HCT116 (cell line): ENCODE measurements around the gene HOXB1. TPM values are rescaled to one million over a fixed set of nuclear protein-coding genes. Genes with fewer than 3 reads are reported as not detected.

Experiments used
- ATAC-seq: fragments of 200-7000 bp; cut with Tn5 transposase; 2 replicates; pipeline ENCODE4 v1.9.1; 2020; ENCODE audit warnings: mild to moderate bottlenecking, moderate library complexity
- BruUV-seq: library from RNA; stranded (reverse); fragments of 400-500 nt; replicated peaks from 2 replicates; lab custom pipeline; 2021; lab: Mats Ljungman, UMichigan
- CTCF ChIA-PET: fragments of 300-600 bp; sonication (Branson Sonifier 250); formaldehyde crosslinking; loops from one replicate; lab custom pipeline; 2021; ENCODE audit warnings: antibody characterized with exemption; lab: Charles Lee
- POLR2A ChIA-PET: fragments of 300-600, 350-600 bp; sonication (Branson Sonifier 250); formaldehyde crosslinking; loops from one replicate; lab custom pipeline; 2021; ENCODE audit warnings: antibody characterized with exemption; lab: Charles Lee
- RAD21 ChIA-PET, 2 experiments: fragments of 300-600 bp; sonication (Branson Sonifier 250); formaldehyde crosslinking; loops; one replicate each; lab custom pipeline; 2023; ENCODE audit warnings: low total read pairs in 2 of 2; ENCODE audit not compliant: uncharacterized antibody in 2 of 2, unreplicated experiment in 2 of 2, low non-redundant PET in 1 of 2; lab: Charles Lee
- DNase-seq: peaks from one replicate; pipeline ENCODE4 v3.0.0-alpha.2; 2010; ENCODE audit warnings: low read depth, low spot score
- H2AFZ ChIP-seq: fragments of 200-600 bp; shearing (Covaris generic), sonication (generic); 2 replicates; pipeline ENCODE4 v1.6.1; 2017; ENCODE audit warnings: low read depth, mixed run types, mixed read lengths, antibody characterized with exemption, low read length; ENCODE audit not compliant: poor library complexity, severe bottlenecking
- H3K27ac ChIP-seq: 2 replicates; pipeline ENCODE4 v1.5.1; 2012; ENCODE audit warnings: low read depth, low read length
- H3K27me3 ChIP-seq: fragments of 200-600 bp; sonication (generic); 2 replicates; pipeline ENCODE4 v1.6.1; 2016; ENCODE audit warnings: mixed run types, low read length, mixed read lengths; ENCODE audit not compliant: insufficient read depth
- H3K36me3 ChIP-seq, 2 experiments: fragments of 200-500 bp in 1 of 2; fragments of 200-600 bp in 1 of 2; sonication (Bioruptor generic) in 1 of 2; sonication (generic) in 1 of 2; 2 replicates each; pipeline versions ENCODE4 v1.5.1 to v1.6.1; 2014 to 2016; ENCODE audit warnings: low read length in 2 of 2, inconsistent platforms in 1 of 2, mixed read lengths in 1 of 2, mixed run types in 1 of 2; ENCODE audit not compliant: insufficient read depth in 2 of 2, control insufficient read depth in 1 of 2
- H3K4me1 ChIP-seq, 2 experiments: fragments of 200-600 bp in 1 of 2; sonication (generic) in 1 of 2; 2 replicates each; pipeline versions ENCODE4 v1.5.1 to v1.6.1; 2012 to 2017; ENCODE audit warnings: low read length in 2 of 2, inconsistent platforms in 1 of 2, mild to moderate bottlenecking in 1 of 2, mixed read lengths in 1 of 2, mixed run types in 1 of 2, moderate library complexity in 1 of 2; ENCODE audit not compliant: insufficient read depth in 2 of 2, control insufficient read depth in 1 of 2
- H3K4me2 ChIP-seq: fragments of 200-600 bp; sonication (generic); 2 replicates; pipeline ENCODE4 v1.6.1; 2017; ENCODE audit warnings: mixed run types, low read length, mixed read lengths
- H3K4me3 ChIP-seq, 2 experiments: fragments of 200-600 bp in 1 of 2; sonication (generic) in 1 of 2; replicated peaks in 1 of 2; 2 replicates each; pipeline ENCODE4 v1.5.1; 2011 to 2016; ENCODE audit warnings: low read length in 2 of 2, control low read depth in 1 of 2, low read depth in 1 of 2, mild to moderate bottlenecking in 1 of 2, mixed read lengths in 1 of 2, mixed run types in 1 of 2
- H3K79me2 ChIP-seq: fragments of 200-600 bp; sonication (generic); 2 replicates; pipeline ENCODE4 v1.6.1; 2017; ENCODE audit warnings: mild to moderate bottlenecking, mixed run types, low read length, moderate library complexity, mixed read lengths; ENCODE audit not compliant: insufficient read depth
- H3K9ac ChIP-seq: fragments of 200-600 bp; sonication (generic); 2 replicates; pipeline ENCODE4 v1.6.1; 2016; ENCODE audit warnings: low read length, mixed read lengths
- H3K9me2 ChIP-seq: fragments of 200-600 bp; sonication (generic), shearing (Covaris generic); 2 replicates; pipeline ENCODE4 v1.6.1; 2017; ENCODE audit warnings: mixed run types, mild to moderate bottlenecking, moderate library complexity; ENCODE audit not compliant: insufficient read depth
- H3K9me3 ChIP-seq, 2 experiments: fragments of 200-500 bp in 1 of 2; fragments of 200-600 bp in 1 of 2; sonication (Bioruptor generic) in 1 of 2; sonication (generic) in 1 of 2; 2 replicates each; pipeline ENCODE4 v1.6.1; 2014 to 2017; ENCODE audit warnings: low read length in 2 of 2, mixed read lengths in 2 of 2, inconsistent platforms in 1 of 2, low read depth in 1 of 2, mild to moderate bottlenecking in 1 of 2, mixed run types in 1 of 2, moderate library complexity in 1 of 2; ENCODE audit not compliant: control insufficient read depth in 1 of 2, insufficient read depth in 1 of 2
- H4K20me1 ChIP-seq: fragments of 200-600 bp; sonication (generic), shearing (Covaris generic); 2 replicates; pipeline ENCODE4 v1.6.1; 2017; ENCODE audit warnings: mixed run types, mild to moderate bottlenecking, moderate library complexity; ENCODE audit not compliant: insufficient read depth
- CEBPB ChIP-seq: IDR thresholded peaks from 2 replicates; pipeline ENCODE4 v1.6.1; 2012; ENCODE audit warnings: low read depth
- CTCF ChIP-seq, 3 experiments: fragments of 200-600 bp in 1 of 3; sonication (generic) in 1 of 3; IDR thresholded peaks in 2 of 3; conservative IDR thresholded peaks in 1 of 3; 2 replicates each; pipeline ENCODE4 v1.5.1; 2012 to 2017; ENCODE audit warnings: low read depth in 2 of 3, low read length in 2 of 3, antibody characterized with exemption in 1 of 3, borderline replicate concordance in 1 of 3, control low read depth in 1 of 3, mild to moderate bottlenecking in 1 of 3, mixed read lengths in 1 of 3, mixed run types in 1 of 3, moderate library complexity in 1 of 3; ENCODE audit not compliant: insufficient read depth in 1 of 3
- ELF1 ChIP-seq: IDR thresholded peaks from 2 replicates; pipeline ENCODE4 v1.6.1; 2012; ENCODE audit warnings: low read depth, borderline replicate concordance
- EZH2 ChIP-seq: fragments of 200-600 bp; sonication (generic); IDR thresholded peaks from 2 replicates; pipeline ENCODE4 v1.6.1; 2017; ENCODE audit warnings: antibody characterized with exemption, mixed run types
- EZH2phosphoT487 ChIP-seq: fragments of 200-600 bp; IDR thresholded peaks from 2 replicates; pipeline ENCODE4 v1.6.1; 2018; ENCODE audit warnings: antibody characterized with exemption, borderline replicate concordance
- FOSL1 ChIP-seq: IDR thresholded peaks from 2 replicates; pipeline ENCODE4 v1.6.1; 2012; ENCODE audit warnings: low read depth
- JUND ChIP-seq: IDR thresholded peaks from 2 replicates; pipeline ENCODE4 v1.6.1; 2012
- MAX ChIP-seq: IDR thresholded peaks from 2 replicates; pipeline ENCODE4 v1.6.1; 2012
- POLR2A ChIP-seq: IDR thresholded peaks from 2 replicates; pipeline ENCODE4 v1.7.0; 2011; ENCODE audit warnings: borderline replicate concordance; ENCODE audit not compliant: insufficient read depth, insufficient read length; ENCODE audit errors: extremely low read depth
- POLR2AphosphoS5 ChIP-seq: IDR thresholded peaks from 2 replicates; pipeline ENCODE4 v1.6.1; 2011; ENCODE audit warnings: mild to moderate bottlenecking, low read depth, low read length, moderate library complexity
- RAD21 ChIP-seq: IDR thresholded peaks from 2 replicates; pipeline ENCODE4 v1.6.1; 2012; ENCODE audit warnings: low read depth, mild to moderate bottlenecking
- SRF ChIP-seq: IDR thresholded peaks from 2 replicates; pipeline ENCODE4 v1.6.1; 2012; ENCODE audit warnings: low read depth
- TCF7L2 ChIP-seq: IDR thresholded peaks from 2 replicates; pipeline ENCODE4 v1.7.0; 2011; ENCODE audit warnings: borderline replicate concordance, inconsistent platforms; ENCODE audit not compliant: insufficient read depth, insufficient read length; ENCODE audit errors: extremely low read depth
- YY1 ChIP-seq: IDR thresholded peaks from 2 replicates; pipeline ENCODE4 v1.6.1; 2011; ENCODE audit warnings: low read length, low read depth, moderate library complexity, mild to moderate bottlenecking; ENCODE audit not compliant: insufficient replicate concordance; ENCODE audit errors: extremely low read depth
- ZNF274 ChIP-seq: fragments of 200-500 bp; sonication (Bioruptor generic); IDR thresholded peaks from 2 replicates; pipeline ENCODE4 v1.6.1; 2014; ENCODE audit warnings: mild to moderate bottlenecking, low read depth, low read length, inconsistent platforms
- intact Hi-C: fragments of 100-400 bp; cut with micrococcal nuclease; formaldehyde crosslinking; loops from 2 replicates; pipeline ENCODE4 v1.10.0; 2022
- total RNA-seq: library from RNA; stranded (reverse); gene quantifications from one replicate; pipeline ENCODE4 v1.2.1, GENCODE V29; 2021; ENCODE audit not compliant: unreplicated experiment
- TF ChIP-seq, protein P1 (sequence below): IDR thresholded peaks from 2 replicates; pipeline ENCODE4 v1.6.1; 2012; ENCODE audit warnings: low read depth
- TF ChIP-seq, protein P2 (sequence below): IDR thresholded peaks from 2 replicates; pipeline ENCODE4 v1.6.1; 2011; ENCODE audit warnings: mild to moderate bottlenecking, low read length, moderate library complexity; ENCODE audit not compliant: insufficient replicate concordance; ENCODE audit errors: extremely low read depth
- TF ChIP-seq, protein P3 (sequence below): IDR thresholded peaks from 2 replicates; pipeline ENCODE4 v1.6.1; 2012

Gene HOXB1
- total RNA-seq, 1 experiment from 2014 or later = not detected

- no peak for TF ChIP-seq YY1
- TF ChIP-seq, protein P1, sequence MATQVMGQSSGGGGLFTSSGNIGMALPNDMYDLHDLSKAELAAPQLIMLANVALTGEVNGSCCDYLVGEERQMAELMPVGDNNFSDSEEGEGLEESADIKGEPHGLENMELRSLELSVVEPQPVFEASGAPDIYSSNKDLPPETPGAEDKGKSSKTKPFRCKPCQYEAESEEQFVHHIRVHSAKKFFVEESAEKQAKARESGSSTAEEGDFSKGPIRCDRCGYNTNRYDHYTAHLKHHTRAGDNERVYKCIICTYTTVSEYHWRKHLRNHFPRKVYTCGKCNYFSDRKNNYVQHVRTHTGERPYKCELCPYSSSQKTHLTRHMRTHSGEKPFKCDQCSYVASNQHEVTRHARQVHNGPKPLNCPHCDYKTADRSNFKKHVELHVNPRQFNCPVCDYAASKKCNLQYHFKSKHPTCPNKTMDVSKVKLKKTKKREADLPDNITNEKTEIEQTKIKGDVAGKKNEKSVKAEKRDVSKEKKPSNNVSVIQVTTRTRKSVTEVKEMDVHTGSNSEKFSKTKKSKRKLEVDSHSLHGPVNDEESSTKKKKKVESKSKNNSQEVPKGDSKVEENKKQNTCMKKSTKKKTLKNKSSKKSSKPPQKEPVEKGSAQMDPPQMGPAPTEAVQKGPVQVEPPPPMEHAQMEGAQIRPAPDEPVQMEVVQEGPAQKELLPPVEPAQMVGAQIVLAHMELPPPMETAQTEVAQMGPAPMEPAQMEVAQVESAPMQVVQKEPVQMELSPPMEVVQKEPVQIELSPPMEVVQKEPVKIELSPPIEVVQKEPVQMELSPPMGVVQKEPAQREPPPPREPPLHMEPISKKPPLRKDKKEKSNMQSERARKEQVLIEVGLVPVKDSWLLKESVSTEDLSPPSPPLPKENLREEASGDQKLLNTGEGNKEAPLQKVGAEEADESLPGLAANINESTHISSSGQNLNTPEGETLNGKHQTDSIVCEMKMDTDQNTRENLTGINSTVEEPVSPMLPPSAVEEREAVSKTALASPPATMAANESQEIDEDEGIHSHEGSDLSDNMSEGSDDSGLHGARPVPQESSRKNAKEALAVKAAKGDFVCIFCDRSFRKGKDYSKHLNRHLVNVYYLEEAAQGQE = no peak
- TF ChIP-seq TCF7L2 = no peak
- TF ChIP-seq POLR2AphosphoS5 = no peak
- TF ChIP-seq, protein P2, sequence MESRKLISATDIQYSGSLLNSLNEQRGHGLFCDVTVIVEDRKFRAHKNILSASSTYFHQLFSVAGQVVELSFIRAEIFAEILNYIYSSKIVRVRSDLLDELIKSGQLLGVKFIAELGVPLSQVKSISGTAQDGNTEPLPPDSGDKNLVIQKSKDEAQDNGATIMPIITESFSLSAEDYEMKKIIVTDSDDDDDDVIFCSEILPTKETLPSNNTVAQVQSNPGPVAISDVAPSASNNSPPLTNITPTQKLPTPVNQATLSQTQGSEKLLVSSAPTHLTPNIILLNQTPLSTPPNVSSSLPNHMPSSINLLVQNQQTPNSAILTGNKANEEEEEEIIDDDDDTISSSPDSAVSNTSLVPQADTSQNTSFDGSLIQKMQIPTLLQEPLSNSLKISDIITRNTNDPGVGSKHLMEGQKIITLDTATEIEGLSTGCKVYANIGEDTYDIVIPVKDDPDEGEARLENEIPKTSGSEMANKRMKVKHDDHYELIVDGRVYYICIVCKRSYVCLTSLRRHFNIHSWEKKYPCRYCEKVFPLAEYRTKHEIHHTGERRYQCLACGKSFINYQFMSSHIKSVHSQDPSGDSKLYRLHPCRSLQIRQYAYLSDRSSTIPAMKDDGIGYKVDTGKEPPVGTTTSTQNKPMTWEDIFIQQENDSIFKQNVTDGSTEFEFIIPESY = no peak
- no peak for TF ChIP-seq MAX
- TF ChIP-seq SRF = no peak
- no peak for TF ChIP-seq POLR2A
- no peak for TF ChIP-seq CEBPB
- no peak for TF ChIP-seq RAD21
- no peak for TF ChIP-seq CTCF (IDR thresholded peaks at IDR 0.05 in 2 of 3, conservative IDR thresholded peaks at IDR 0.05 in 1 of 3; ENCODE audit: borderline replicate concordance in 1 of 3, insufficient read depth in 1 of 3, low read depth in 2 of 3, low read length in 2 of 3)
- no peak for TF ChIP-seq ZNF274
- TF ChIP-seq EZH2phosphoT487 = no peak
- no peak for TF ChIP-seq JUND
- TF ChIP-seq FOSL1 = no peak
- no peak for TF ChIP-seq EZH2
- no peak for TF ChIP-seq ELF1
- TF ChIP-seq, protein P3, sequence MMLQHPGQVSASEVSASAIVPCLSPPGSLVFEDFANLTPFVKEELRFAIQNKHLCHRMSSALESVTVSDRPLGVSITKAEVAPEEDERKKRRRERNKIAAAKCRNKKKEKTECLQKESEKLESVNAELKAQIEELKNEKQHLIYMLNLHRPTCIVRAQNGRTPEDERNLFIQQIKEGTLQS = no peak
- TF ChIP-seq, all 23 proteins: peak for 0
- no peaks in the 10 kb centered on the region for H3K9me3 ChIP-seq
- no peak for ATAC-seq
- DNase-seq = no peak
- H2AFZ ChIP-seq = no peak overlapping the region
- H3K36me3 ChIP-seq = no peaks in the 10 kb centered on the region
- no TSS peak for BruUV-seq
- H3K27me3 ChIP-seq = no peaks in the 10 kb centered on the region
- H3K79me2 ChIP-seq = no peaks in the 10 kb centered on the region
- H3K9me2 ChIP-seq = no peaks in the 10 kb centered on the region
- peaks cover 0 to 7% of the 10 kb centered on the region in 2 experiments; a peak in 2 of 4 replicates for H3K4me1 ChIP-seq
- no peak overlapping the region for H3K27ac ChIP-seq
- RAD21 ChIA-PET = no interaction called here
- no peak overlapping the region for H3K4me3 ChIP-seq
- no peak overlapping the region for H3K9ac ChIP-seq
- no peaks in the 10 kb centered on the region for H4K20me1 ChIP-seq
- CTCF ChIA-PET = no interaction called here
- intact Hi-C loops = no loop called here
- H3K4me2 ChIP-seq = no peak overlapping the region
- POLR2A ChIA-PET = no interaction called here
Measured at GRCh38 chr17:48529683-48530009, 1.2 kb downstream of the HOXB1 start.
